Neural cell (in vitro differentiated cells): Measurements from ENCODE around the gene SPACA6. TPM values are rescaled to one million over a fixed set of nuclear protein-coding genes. Genes with fewer than 3 reads are reported as not detected.

Source experiments
- H2AFZ ChIP-seq: fragments of 200-600, 300-800 bp; sonication (generic), shearing (Covaris generic); 2 replicates; pipeline ENCODE4 v1.6.0; 2014; ENCODE audit warnings: low read depth, mild to moderate bottlenecking, antibody characterized with exemption, low read length, moderate library complexity
- H3F3A ChIP-seq: fragments of 200-600 bp; shearing (Covaris generic); 2 replicates; pipeline ENCODE4 v1.6.1; 2016; ENCODE audit warnings: mild to moderate bottlenecking, moderate library complexity, mixed read lengths, antibody characterized with exemption, low read length; ENCODE audit not compliant: insufficient read depth, poor library complexity, severe bottlenecking
- H3K27ac ChIP-seq: fragments of 200-600, 300-800 bp; sonication (generic), shearing (Covaris generic); 2 replicates; pipeline ENCODE4 v1.5.1; 2014; ENCODE audit warnings: mild to moderate bottlenecking, low read length, moderate library complexity
- H3K27me3 ChIP-seq: fragments of 300-800, 200-600 bp; sonication (generic), shearing (Covaris generic); 2 replicates; pipeline ENCODE4 v1.6.0; 2014; ENCODE audit warnings: mild to moderate bottlenecking, low read depth, low read length, moderate library complexity; ENCODE audit not compliant: insufficient read depth
- H3K36me3 ChIP-seq: fragments of 300-800, 200-600 bp; sonication (generic), shearing (Covaris generic); 2 replicates; pipeline ENCODE4 v1.5.1; 2014; ENCODE audit warnings: mild to moderate bottlenecking, antibody characterized with exemption, low read length, moderate library complexity; ENCODE audit not compliant: insufficient read depth
- H3K4me2 ChIP-seq: fragments of 300-800, 200-600 bp; sonication (generic), shearing (Covaris generic); 2 replicates; pipeline ENCODE4 v1.6.0; 2014; ENCODE audit warnings: mild to moderate bottlenecking, low read length
- H3K4me3 ChIP-seq: fragments of 300-800, 200-600 bp; sonication (generic), shearing (Covaris generic); 2 replicates; pipeline ENCODE4 v1.5.1; 2014; ENCODE audit warnings: mild to moderate bottlenecking, low read length, moderate library complexity
- H3K79me2 ChIP-seq: fragments of 200-600 bp; shearing (Covaris generic); replicated peaks from 2 replicates; pipeline ENCODE4 v1.6.0; 2014; ENCODE audit warnings: mild to moderate bottlenecking, low read length, moderate library complexity; ENCODE audit not compliant: insufficient read depth
- H3K9ac ChIP-seq: fragments of 300-800, 200-600 bp; sonication (generic), shearing (Covaris generic); 2 replicates; pipeline ENCODE4 v1.6.1; 2016; ENCODE audit warnings: mild to moderate bottlenecking, low read length, mixed read lengths
- H3K9me2 ChIP-seq: fragments of 200-600 bp; shearing (Covaris generic); 2 replicates; pipeline ENCODE4 v1.6.1; 2016; ENCODE audit warnings: mild to moderate bottlenecking, low read length, mixed read lengths; ENCODE audit not compliant: insufficient read depth
- H3K9me3 ChIP-seq: fragments of 200-600, 300-800 bp; sonication (generic), shearing (Covaris generic); 2 replicates; pipeline ENCODE4 v1.6.1; 2016; ENCODE audit warnings: mild to moderate bottlenecking, mixed run types, low read length, moderate library complexity, mixed read lengths
- H4K20me1 ChIP-seq: fragments of 200-600 bp; shearing (Covaris generic); 2 replicates; pipeline ENCODE4 v1.6.1; 2016; ENCODE audit warnings: mild to moderate bottlenecking, mixed run types; ENCODE audit not compliant: insufficient read depth
- CTCF ChIP-seq: fragments of 450-650 bp; IDR thresholded peaks from 2 replicates; pipeline ENCODE4 v1.5.1; 2014; ENCODE audit warnings: antibody characterized with exemption, mild to moderate bottlenecking, moderate library complexity; ENCODE audit not compliant: poor library complexity, severe bottlenecking
- EP300 ChIP-seq: fragments of 450-650 bp; conservative IDR thresholded peaks from 2 replicates; pipeline ENCODE4 v1.6.1; 2014; ENCODE audit warnings: antibody characterized with exemption, mild to moderate bottlenecking, moderate library complexity; ENCODE audit not compliant: poor library complexity, severe bottlenecking
- EZH2 ChIP-seq: fragments of 200-600, 300-800 bp; shearing (Covaris generic), sonication (generic); IDR thresholded peaks from 2 replicates; pipeline ENCODE4 v1.6.1; 2014; ENCODE audit warnings: antibody characterized with exemption, low read length, borderline replicate concordance, mild to moderate bottlenecking; ENCODE audit not compliant: insufficient read depth, poor library complexity, severe bottlenecking
- MXI1 ChIP-seq: fragments of 450-650 bp; conservative IDR thresholded peaks from 2 replicates; pipeline ENCODE4 v1.6.1; 2014; ENCODE audit warnings: antibody characterized with exemption, mild to moderate bottlenecking; ENCODE audit not compliant: poor library complexity, severe bottlenecking
- POLR2AphosphoS5 ChIP-seq: IDR thresholded peaks from 2 replicates; pipeline ENCODE4 v1.6.1; 2012
- RAD21 ChIP-seq: fragments of 450-650 bp; conservative IDR thresholded peaks from 2 replicates; pipeline ENCODE4 v1.6.1; 2014; ENCODE audit warnings: antibody characterized with exemption, mild to moderate bottlenecking, moderate library complexity
- SMC3 ChIP-seq: fragments of 450-650 bp; conservative IDR thresholded peaks from 2 replicates; pipeline ENCODE4 v1.6.1; 2014; ENCODE audit warnings: antibody characterized with exemption, mild to moderate bottlenecking, moderate library complexity; ENCODE audit not compliant: poor library complexity
- TAF1 ChIP-seq: IDR thresholded peaks from 2 replicates; pipeline ENCODE4 v1.6.1; 2012; ENCODE audit warnings: low read depth
- polyA plus RNA-seq: library from polyadenylated mRNA; depleted of rRNA; stranded (reverse); fragments of >200 nt; gene quantifications from 2 replicates; pipeline ENCODE4 v1.2.3, GENCODE V29; 2014
- TF ChIP-seq, protein P1 (sequence below): IDR thresholded peaks from 2 replicates; pipeline ENCODE4 v1.6.1; 2012; ENCODE audit warnings: borderline replicate concordance

SPACA6 gene
- polyA plus RNA-seq, 1 donor from 2014 or later: 5.2 TPM

DNA sequence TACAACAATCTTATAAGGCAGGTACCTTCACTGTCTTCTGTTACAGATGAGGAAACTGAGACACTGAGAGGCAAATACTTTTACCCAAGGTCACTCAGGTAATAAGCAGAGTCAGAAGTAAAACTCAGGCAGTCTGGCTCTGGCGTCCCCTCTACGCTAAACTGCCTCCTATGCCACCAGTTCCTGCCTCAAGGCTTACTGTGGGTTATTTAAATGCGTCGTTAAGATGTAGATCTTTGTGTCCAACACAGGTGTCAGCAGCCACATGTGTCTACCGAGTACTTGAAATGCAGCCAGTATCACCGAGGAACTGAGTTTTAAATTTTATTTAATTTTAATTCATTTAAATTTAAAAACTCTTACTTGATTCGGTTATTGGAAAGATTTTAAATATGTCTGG lies 28.8 kb downstream of the SPACA6 start:
- H3K79me2 ChIP-seq: no peaks in the 10 kb centered on the region
- H4K20me1 ChIP-seq: no peaks in the 10 kb centered on the region
- H2AFZ ChIP-seq: no peak overlapping the region
- H3K36me3 ChIP-seq: no peaks in the 10 kb centered on the region
- no peaks in the 10 kb centered on the region for H3F3A ChIP-seq
- no peak overlapping the region for H3K4me2 ChIP-seq
- no peaks in the 10 kb centered on the region for H3K9me3 ChIP-seq
- no peak overlapping the region for H3K27ac ChIP-seq
- H3K4me3 ChIP-seq: no peak overlapping the region
- no peaks in the 10 kb centered on the region for H3K9me2 ChIP-seq
- H3K27me3 ChIP-seq: peaks cover 43% of the 10 kb centered on the region
- TF ChIP-seq SMC3 (no peak), POLR2AphosphoS5 (no peak), RAD21 (no peak), EZH2 (no peak), EP300 (no peak), CTCF (no peak), MXI1 (no peak), TAF1 (no peak)
- TF ChIP-seq, protein P1, sequence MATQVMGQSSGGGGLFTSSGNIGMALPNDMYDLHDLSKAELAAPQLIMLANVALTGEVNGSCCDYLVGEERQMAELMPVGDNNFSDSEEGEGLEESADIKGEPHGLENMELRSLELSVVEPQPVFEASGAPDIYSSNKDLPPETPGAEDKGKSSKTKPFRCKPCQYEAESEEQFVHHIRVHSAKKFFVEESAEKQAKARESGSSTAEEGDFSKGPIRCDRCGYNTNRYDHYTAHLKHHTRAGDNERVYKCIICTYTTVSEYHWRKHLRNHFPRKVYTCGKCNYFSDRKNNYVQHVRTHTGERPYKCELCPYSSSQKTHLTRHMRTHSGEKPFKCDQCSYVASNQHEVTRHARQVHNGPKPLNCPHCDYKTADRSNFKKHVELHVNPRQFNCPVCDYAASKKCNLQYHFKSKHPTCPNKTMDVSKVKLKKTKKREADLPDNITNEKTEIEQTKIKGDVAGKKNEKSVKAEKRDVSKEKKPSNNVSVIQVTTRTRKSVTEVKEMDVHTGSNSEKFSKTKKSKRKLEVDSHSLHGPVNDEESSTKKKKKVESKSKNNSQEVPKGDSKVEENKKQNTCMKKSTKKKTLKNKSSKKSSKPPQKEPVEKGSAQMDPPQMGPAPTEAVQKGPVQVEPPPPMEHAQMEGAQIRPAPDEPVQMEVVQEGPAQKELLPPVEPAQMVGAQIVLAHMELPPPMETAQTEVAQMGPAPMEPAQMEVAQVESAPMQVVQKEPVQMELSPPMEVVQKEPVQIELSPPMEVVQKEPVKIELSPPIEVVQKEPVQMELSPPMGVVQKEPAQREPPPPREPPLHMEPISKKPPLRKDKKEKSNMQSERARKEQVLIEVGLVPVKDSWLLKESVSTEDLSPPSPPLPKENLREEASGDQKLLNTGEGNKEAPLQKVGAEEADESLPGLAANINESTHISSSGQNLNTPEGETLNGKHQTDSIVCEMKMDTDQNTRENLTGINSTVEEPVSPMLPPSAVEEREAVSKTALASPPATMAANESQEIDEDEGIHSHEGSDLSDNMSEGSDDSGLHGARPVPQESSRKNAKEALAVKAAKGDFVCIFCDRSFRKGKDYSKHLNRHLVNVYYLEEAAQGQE: no peak
- no peak overlapping the region for H3K9ac ChIP-seq

GRCh38 chr19:51722492-51722891 lies 29.4 kb downstream of the SPACA6 start:
- Histone ChIP-seq H3K27me3 (peaks cover 37% of the 10 kb centered on the region), H3K79me2 (no peaks in the 10 kb centered on the region), H3K27ac (no peak overlapping the region), H3K4me2 (no peak overlapping the region), H3K4me3 (no peak overlapping the region), H2AFZ (no peak overlapping the region), H3K36me3 (no peaks in the 10 kb centered on the region), H4K20me1 (no peaks in the 10 kb centered on the region), H3F3A (no peaks in the 10 kb centered on the region), H3K9me3 (no peaks in the 10 kb centered on the region), H3K9me2 (no peaks in the 10 kb centered on the region), H3K9ac (no peak overlapping the region)
- TF ChIP-seq EZH2 (no peak), CTCF (no peak), EP300 (no peak)
